Measurements from ENCODE around the gene PHF13.
"Not testable (repeated sequence)": the region's sequence is repeated elsewhere in the genome, so short reads cannot be mapped to it uniquely, and the experiment has no call there.

Gene PHF13

GRCh38 chr1:6594977-6595740 lies 18.4 kb upstream of the PHF13 start:
- CTCF ChIA-PET: interaction anchor here (1.5 to 2.3 kb wide), 2 partner anchors 15 to 41 kb away, joined by 4 to 7 read pairs; partner anchors contain the start of genes NOL9 and TAS1R1
- POLR2A ChIA-PET: no interaction called here

DNA sequence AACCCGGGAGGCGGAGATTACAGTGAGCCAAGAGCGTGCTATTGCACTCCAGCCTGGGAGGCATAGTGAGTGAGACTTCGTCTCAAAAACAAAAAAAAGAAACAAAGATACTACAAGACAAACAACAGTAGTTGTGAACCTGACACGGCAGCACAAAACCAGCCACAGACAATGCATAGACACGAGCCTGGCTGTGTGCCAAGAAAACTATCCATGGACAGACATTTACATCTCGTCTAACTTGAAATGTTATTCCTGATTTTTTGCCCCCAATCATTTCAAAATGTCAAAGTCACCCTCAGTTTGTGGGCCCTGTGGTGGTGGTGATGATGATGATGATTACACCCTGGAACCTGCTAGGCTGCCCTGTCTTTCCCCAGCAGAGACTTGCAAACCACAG lies 17.2 kb upstream of the PHF13 start:
- POLR2A ChIA-PET: no interaction called here
- TF ChIP-seq CTCF (IDR thresholded peaks at IDR 0.05; ENCODE audit: control extremely low read depth, extremely low read depth, low read depth, missing control alignments): no peak
- DNase-seq (ENCODE audit: extremely low spot score): no peak
- CTCF ChIA-PET: interaction anchor here (2.5 kb wide), 1 partner anchor 42 kb away, joined by 8 read pairs; the partner anchor contains the start of genes NOL9 and TAS1R1

More at GRCh38 chr1:6594977-6595740, 18.4 kb upstream of the PHF13 start:
- no peak for DNase-seq (ENCODE audit: extremely low spot score)
- no peak for TF ChIP-seq CTCF (IDR thresholded peaks at IDR 0.05; ENCODE audit: control extremely low read depth, extremely low read depth, low read depth, missing control alignments)

GRCh38 chr1:6596886-6597776 lies 16.4 kb upstream of the PHF13 start:
- no peak for TF ChIP-seq CTCF (IDR thresholded peaks at IDR 0.05; ENCODE audit: control extremely low read depth, extremely low read depth, low read depth, missing control alignments)
- ChIA-PET POLR2A (no interaction called here), CTCF (interaction anchor here (1.4 to 2.5 kb wide), 2 partner anchors 9 to 43 kb away, joined by 4 to 8 read pairs; partner anchors contain the start of genes NOL9 and TAS1R1)
- no peak for DNase-seq (ENCODE audit: extremely low spot score)

DNA sequence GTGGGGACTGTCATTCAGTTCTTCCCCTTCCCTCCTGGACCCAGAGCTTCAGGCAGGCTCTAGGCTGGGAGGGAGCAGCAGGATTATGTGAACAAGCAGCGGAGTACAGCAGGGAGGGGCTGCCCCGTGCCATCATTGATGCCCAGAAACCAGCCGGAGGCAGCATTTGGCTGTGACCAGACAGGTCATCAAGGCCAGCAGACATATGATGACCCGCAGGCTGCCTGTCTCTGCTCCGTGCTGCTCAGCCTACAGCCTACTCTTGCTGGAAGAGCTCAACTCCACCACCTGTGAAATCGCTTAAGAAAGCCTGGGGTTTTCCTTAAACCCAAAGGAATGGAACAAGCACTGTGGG lies 15.8 kb upstream of the PHF13 start:
- CTCF ChIA-PET: interaction anchor here (1.4 to 2.5 kb wide), 2 partner anchors 9 to 43 kb away, joined by 4 to 8 read pairs; partner anchors contain the start of genes NOL9 and TAS1R1
- no peak for DNase-seq (ENCODE audit: extremely low spot score)
- no peak for TF ChIP-seq CTCF (IDR thresholded peaks at IDR 0.05; ENCODE audit: control extremely low read depth, extremely low read depth, low read depth, missing control alignments)
- POLR2A ChIA-PET: no interaction called here

DNA sequence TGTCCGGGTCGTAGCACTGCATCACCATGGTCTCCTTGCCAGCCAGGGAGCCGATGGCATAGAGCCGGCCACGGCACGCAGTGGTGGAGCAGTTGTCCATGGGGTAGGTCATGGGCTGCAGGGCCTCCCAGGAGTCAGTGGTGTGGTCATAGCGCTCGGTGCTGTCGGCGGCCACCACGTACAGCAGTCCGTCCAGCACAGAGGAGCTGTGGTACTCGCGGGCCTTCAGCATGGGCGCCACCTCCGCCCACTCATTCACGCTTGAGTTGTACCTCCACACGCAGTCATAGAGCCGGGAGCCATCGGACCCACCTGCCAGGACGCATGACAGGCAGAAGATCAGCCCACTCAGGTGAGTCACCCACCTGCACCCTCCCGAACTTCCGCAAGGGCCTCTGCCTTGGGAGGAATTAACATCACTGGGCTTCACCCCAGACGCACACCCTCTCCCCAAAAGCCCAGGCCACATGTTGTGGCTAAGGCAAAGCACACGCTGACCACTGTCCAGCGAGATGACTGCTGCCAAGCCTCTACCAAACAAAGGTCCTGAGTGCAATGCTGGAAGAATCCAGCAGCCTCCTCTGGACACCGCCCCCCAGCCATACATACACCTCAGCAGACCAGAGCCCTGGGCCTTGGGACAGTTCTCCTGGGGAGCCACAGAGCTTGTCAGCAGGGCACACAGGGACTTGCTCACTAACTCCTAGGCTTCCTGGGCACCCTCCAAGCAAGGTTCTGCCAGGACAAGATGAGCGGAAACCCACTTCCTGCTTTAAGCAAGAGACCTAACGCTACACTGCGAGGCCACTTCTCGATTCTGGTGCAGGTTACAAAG lies 14.2 kb upstream of the PHF13 start:
- no peak for DNase-seq (ENCODE audit: extremely low spot score)
- POLR2A ChIA-PET: interaction anchor here (0.8 to 1.0 kb wide), 2 partner anchors 11 to 20 kb away, joined by 3 to 5 read pairs; partner anchors contain the start of gene ZBTB48
- CTCF ChIA-PET: interaction anchor here (0.8 to 3.6 kb wide), 7 partner anchors 9 to 47 kb away, joined by 3 to 16 read pairs (median 4); partner anchors contain the start of genes NOL9, THAP3 and ZBTB48
- TF ChIP-seq CTCF (IDR thresholded peaks at IDR 0.05; ENCODE audit: control extremely low read depth, extremely low read depth, low read depth, missing control alignments): no peak

- DNase-seq (ENCODE audit: extremely low spot score): not testable (repeated sequence)
- ChIA-PET CTCF (interaction anchor here (0.8 to 3.6 kb wide), 7 partner anchors 9 to 47 kb away, joined by 3 to 16 read pairs (median 4); partner anchors contain the start of genes NOL9, THAP3 and ZBTB48), POLR2A (interaction anchor here (0.8 to 1.0 kb wide), 2 partner anchors 11 to 20 kb away, joined by 3 to 5 read pairs; partner anchors contain the start of gene ZBTB48)
These were observed 13.5 kb upstream of the PHF13 start for GRCh38 chr1:6599991-6600390.

Data from GM10248 (cell line).